ENCODE measurements around the gene RETREG1. TPM values are rescaled to one million over a fixed set of nuclear protein-coding genes. Genes with fewer than 3 reads are reported as not detected.
"Not testable (repeated sequence)": the region's sequence is repeated elsewhere in the genome, so short reads cannot be mapped to it uniquely, and the experiment has no call there.

RETREG1 gene
- total RNA-seq, 2 experiments from 2014 or later: 17.7 to 23.3 TPM

DNA sequence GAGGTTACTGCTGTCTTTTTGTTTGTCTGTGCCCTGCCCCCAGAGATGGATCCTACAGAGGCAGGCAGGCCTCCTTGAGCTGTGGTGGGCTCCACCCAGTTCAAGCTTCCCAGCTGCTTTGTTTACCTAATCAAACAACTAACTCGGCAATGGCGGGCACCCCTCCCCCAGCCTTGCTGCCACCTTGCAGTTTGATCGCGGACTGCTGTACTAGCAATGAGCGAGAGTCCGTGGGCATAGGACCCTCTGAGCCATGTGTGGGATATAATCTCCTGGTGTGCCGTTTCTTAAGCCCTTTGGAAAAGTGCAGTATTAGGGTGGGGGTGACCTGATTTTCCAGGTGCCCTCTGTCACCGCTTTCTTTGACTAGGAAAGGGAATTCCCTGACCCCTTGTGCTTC, 31.9 kb upstream of the RETREG1 start:
- H3K4me1 Mint-ChIP-seq, POLR2A ChIA-PET: not testable (repeated sequence)

DNA sequence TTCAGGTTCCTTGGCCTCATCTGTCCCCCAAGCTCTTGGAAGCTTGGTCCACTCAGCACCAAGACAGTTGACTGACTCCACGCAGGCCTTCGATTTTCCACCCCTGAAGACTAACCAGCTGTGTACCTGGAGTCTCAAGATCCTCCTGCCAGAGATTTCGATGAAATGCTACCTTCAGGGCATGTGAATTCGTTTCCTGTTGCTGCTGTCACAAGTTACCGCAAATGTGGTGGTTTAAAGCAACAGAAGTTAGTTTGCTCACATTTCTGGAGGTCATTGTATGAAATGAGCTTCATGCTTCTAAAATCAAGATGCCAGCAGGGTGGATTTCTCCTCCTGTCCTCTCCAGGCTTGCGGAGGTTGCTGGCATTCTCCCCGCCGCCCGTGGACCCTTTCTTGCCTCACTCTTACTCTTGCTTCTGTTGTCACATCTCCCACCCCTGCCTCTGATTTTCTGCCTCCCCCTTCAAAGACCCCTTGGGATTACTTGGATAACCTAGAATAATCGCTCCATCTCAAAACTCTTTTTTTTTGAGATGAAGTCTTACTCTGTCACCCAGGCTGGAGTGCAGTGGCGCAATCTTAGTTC, 27.6 kb upstream of the RETREG1 start:
- no peaks in the 10 kb centered on the region for H3K36me3 Mint-ChIP-seq (ENCODE audit: low read depth)
- intact Hi-C loops (cut with DNase I, micrococcal nuclease): no loop called here
- no peaks in the 10 kb centered on the region for H3K27me3 Mint-ChIP-seq
- DNase-seq: no peak
- H3K4me3 Mint-ChIP-seq: no peak overlapping the region
- peak; percentile 23 for ATAC-seq
- CTCF ChIA-PET: no interaction called here
- peak overlapping the region; percentile 47 for H3K27ac Mint-ChIP-seq
- H3K9me3 Mint-ChIP-seq (ENCODE audit: low read depth): no peaks in the 10 kb centered on the region
- POLR2A ChIA-PET: no interaction called here
- peaks cover 7% of the 10 kb centered on the region for H3K4me1 Mint-ChIP-seq

More for the DNA sequence above, 31.9 kb upstream of the RETREG1 start:
- H3K36me3 Mint-ChIP-seq (ENCODE audit: low read depth); CTCF ChIA-PET; H3K4me3 Mint-ChIP-seq; H3K9me3 Mint-ChIP-seq (ENCODE audit: low read depth); intact Hi-C loops (cut with DNase I, micrococcal nuclease); ATAC-seq; DNase-seq; H3K27ac Mint-ChIP-seq; H3K27me3 Mint-ChIP-seq: not testable (repeated sequence)

DNA sequence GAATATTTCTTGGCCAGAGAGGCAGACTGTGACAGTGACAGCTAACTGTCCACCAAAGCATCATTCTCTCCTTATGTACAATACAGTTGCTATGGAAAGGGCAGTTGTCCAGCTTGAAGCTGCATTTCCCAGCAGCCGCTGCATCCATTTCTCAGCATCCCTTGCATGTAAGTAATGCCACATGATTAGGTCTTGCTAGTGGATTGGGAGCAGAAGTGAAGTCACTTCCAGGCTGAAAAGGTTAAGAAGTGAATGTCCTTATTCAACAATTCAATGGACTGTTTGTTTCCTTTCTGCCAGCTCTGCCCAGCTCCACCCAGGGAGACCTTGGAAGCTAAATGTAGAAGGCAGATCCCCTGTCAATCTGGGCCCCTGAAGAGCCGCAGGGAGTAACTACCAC, 26.1 kb upstream of the RETREG1 start:
- ChIA-PET CTCF (interaction anchor here (0.6 kb wide), 1 partner anchor 29 kb away, joined by 3 read pairs; no protein-coding TSS in a partner anchor), POLR2A (no interaction called here)
- Mint-ChIP-seq H3K4me3 (no peak overlapping the region), H3K27ac (no peak overlapping the region), H3K4me1 (peaks cover 7% of the 10 kb centered on the region), H3K27me3 (no peaks in the 10 kb centered on the region), H3K9me3 (ENCODE audit: low read depth) (no peaks in the 10 kb centered on the region), H3K36me3 (ENCODE audit: low read depth) (no peaks in the 10 kb centered on the region)
- ATAC-seq: no peak
- intact Hi-C loops (cut with DNase I, micrococcal nuclease): no loop called here
- DNase-seq: no peak

DNA sequence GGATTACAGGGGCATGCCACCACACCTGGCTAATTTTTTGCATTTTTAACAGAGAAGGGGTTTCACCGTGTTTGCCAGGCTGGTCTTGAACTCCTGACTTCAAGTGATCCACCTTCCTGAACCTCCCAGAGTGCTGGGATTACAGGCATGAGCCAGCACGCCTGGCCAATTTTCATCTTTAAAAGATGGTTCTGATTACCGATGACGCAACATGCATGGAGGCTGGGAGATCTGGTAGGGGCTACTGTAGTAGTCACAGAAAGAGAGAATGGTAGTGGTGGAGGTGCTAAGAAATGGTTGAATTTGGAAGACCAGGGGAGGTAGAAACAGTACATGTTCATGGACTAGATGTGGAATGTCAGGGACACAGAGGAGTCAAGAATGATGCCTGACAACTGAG, 22.4 kb upstream of the RETREG1 start:
- ChIA-PET CTCF (no interaction called here), POLR2A (no interaction called here)
- Mint-ChIP-seq H3K27me3 (no peaks in the 10 kb centered on the region), H3K4me3 (no peak overlapping the region), H3K27ac (no peak overlapping the region), H3K36me3 (ENCODE audit: low read depth) (no peaks in the 10 kb centered on the region), H3K9me3 (ENCODE audit: low read depth) (no peaks in the 10 kb centered on the region), H3K4me1 (peaks cover 2% of the 10 kb centered on the region)
- no peak for ATAC-seq
- intact Hi-C loops (cut with DNase I, micrococcal nuclease): no loop called here
- no peak for DNase-seq

DNA sequence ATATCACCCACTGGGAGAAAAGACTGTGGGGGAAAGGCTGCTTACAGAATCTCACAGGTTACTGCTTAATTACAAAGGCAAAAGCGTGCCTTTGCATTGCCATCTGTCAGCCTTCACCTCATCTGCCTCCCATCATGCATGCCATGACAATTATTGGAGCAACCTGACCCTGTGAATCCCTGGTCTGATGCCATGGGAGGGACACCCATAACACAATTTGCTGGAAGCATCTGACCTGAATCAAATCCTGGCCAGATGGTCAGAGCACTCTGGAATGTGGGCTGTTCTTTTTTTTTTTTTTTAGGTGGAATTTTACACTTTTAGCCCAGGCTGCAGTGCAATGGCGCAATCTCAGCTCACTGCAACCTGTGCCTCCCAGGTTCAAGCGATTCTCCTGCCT, 11.6 kb upstream of the RETREG1 start:
- Mint-ChIP-seq H3K27ac (no peak overlapping the region), H3K36me3 (ENCODE audit: low read depth) (no peaks in the 10 kb centered on the region), H3K27me3 (no peaks in the 10 kb centered on the region), H3K9me3 (ENCODE audit: low read depth) (no peaks in the 10 kb centered on the region), H3K4me1 (peaks cover 53% of the 10 kb centered on the region), H3K4me3 (no peak overlapping the region)
- DNase-seq (no peak), ATAC-seq (no peak)
- intact Hi-C loops (cut with DNase I, micrococcal nuclease): loop anchor here in 1 of 2 experiments (10.0 kb wide), 1 partner anchor 156 kb away; no protein-coding TSS in a partner anchor
- CTCF ChIA-PET: no interaction called here
- POLR2A ChIA-PET: no interaction called here

DNA sequence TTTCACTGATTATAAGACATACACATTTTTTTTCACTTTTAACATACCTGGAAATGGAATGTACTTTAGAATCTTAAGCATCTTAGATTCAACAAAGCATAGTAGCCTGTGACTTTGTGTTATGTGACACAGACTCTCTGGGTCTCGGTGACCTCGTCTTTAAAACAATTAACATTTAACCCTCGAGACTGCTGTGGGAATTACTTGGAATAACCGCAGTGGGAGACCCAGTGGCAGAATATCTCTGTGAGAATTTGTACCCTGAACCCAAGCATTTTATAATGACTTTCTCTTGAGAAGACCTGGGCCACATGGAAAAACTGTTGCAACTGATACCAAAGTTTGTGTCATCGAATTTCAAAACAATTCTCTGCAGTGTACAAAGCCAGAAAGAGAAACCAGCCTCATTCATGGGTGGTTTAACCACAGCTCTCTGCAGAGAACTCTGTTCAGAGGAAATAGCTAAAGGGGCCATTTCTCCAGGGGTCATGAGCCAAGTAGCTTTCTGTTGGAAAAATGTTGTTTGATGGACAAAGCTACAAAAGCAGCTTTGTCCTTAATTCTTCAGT, 10.0 kb upstream of the RETREG1 start:
- H3K36me3 Mint-ChIP-seq (ENCODE audit: low read depth): no peaks in the 10 kb centered on the region
- ChIA-PET POLR2A (interaction anchor here (0.6 to 2.5 kb wide), 3 partner anchors 10 to 33 kb away, joined by 3 to 21 read pairs (median 5); partner anchors contain the start of gene RETREG1), CTCF (interaction anchor here (0.7 to 1.9 kb wide), 7 partner anchors 10 to 128 kb away, joined by 3 to 12 read pairs (median 3); partner anchors contain the start of gene RETREG1)
- intact Hi-C loops (cut with DNase I, micrococcal nuclease): loop anchor here (1.0 to 10.0 kb wide), 4 partner anchors 9 to 159 kb away; no protein-coding TSS in a partner anchor
- H3K9me3 Mint-ChIP-seq (ENCODE audit: low read depth): no peaks in the 10 kb centered on the region
- H3K4me3 Mint-ChIP-seq: peak overlapping the region; percentile 9
- H3K4me1 Mint-ChIP-seq: peaks cover 53% of the 10 kb centered on the region
- peak; percentile 55 for DNase-seq
- no peaks in the 10 kb centered on the region for H3K27me3 Mint-ChIP-seq
- peak overlapping the region; percentile 85 for H3K27ac Mint-ChIP-seq
- ATAC-seq: peak; percentile 87

DNA sequence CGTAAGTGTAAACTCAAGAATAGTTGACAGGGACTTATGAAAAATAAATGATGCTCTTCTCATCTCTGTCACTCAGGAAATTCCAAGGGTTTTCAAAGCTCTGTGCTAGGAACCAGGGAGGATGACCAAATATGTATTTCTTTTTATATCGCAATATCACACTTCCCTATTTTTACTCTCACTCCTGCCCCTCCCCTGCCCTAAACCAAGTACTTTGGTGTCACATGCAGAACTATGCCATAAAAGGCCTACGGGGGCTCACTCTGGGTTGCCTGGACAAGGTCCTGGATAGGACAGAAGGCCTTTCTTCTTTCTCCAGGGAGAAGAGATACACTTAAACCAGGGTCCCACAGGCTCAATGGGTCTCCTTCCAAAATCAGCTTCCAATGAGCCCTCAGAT, 8.3 kb upstream of the RETREG1 start:
- Mint-ChIP-seq H3K4me3 (no peak overlapping the region), H3K36me3 (ENCODE audit: low read depth) (no peaks in the 10 kb centered on the region), H3K9me3 (ENCODE audit: low read depth) (no peaks in the 10 kb centered on the region), H3K27me3 (no peaks in the 10 kb centered on the region), H3K4me1 (peaks cover 45% of the 10 kb centered on the region), H3K27ac (peak overlapping the region; percentile 9)
- ChIA-PET POLR2A (no interaction called here), CTCF (interaction anchor here (0.9 to 1.4 kb wide), 2 partner anchors 9 to 42 kb away, joined by 3 read pairs; partner anchors contain the start of gene RETREG1)
- no peak for ATAC-seq
- no peak for DNase-seq
- intact Hi-C loops (cut with DNase I, micrococcal nuclease): loop anchor here in 1 of 2 experiments (10.0 kb wide), 1 partner anchor 160 kb away; no protein-coding TSS in a partner anchor

DNA sequence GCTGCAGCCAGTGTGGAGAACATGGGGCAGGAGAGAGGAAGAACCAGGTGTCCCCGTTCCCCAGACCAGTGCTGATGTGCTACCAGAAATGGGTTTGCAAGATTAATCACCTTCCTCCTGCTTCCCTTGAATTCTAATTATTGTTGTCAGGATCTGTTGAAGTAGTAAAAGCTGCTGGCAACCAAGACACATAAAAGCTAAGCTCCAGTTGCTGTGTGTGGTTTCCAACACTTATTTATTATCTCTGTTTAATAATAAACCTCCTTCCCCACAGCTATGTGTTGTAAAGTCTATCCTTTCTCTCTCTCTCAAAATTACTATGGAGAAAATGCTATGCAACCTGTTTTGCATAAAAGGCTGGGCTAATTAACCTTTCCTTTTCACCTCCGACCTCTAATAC, 2.3 kb upstream of the RETREG1 start:
- intact Hi-C loops (cut with DNase I, micrococcal nuclease): loop anchor here in 1 of 2 experiments (5.0 kb wide), 1 partner anchor 38 kb away; no protein-coding TSS in a partner anchor
- ATAC-seq: no peak
- peaks cover 5% of the 10 kb centered on the region for H3K36me3 Mint-ChIP-seq (ENCODE audit: low read depth)
- DNase-seq: no peak
- ChIA-PET POLR2A (no interaction called here), CTCF (interaction anchor here (0.9 kb wide), 1 partner anchor 34 kb away, joined by 3 read pairs; no protein-coding TSS in a partner anchor)
- H3K4me1 Mint-ChIP-seq: peaks cover 7% of the 10 kb centered on the region
- H3K4me3 Mint-ChIP-seq: no peak overlapping the region
- H3K9me3 Mint-ChIP-seq (ENCODE audit: low read depth): no peaks in the 10 kb centered on the region
- no peaks in the 10 kb centered on the region for H3K27me3 Mint-ChIP-seq
- H3K27ac Mint-ChIP-seq: no peak overlapping the region

DNA sequence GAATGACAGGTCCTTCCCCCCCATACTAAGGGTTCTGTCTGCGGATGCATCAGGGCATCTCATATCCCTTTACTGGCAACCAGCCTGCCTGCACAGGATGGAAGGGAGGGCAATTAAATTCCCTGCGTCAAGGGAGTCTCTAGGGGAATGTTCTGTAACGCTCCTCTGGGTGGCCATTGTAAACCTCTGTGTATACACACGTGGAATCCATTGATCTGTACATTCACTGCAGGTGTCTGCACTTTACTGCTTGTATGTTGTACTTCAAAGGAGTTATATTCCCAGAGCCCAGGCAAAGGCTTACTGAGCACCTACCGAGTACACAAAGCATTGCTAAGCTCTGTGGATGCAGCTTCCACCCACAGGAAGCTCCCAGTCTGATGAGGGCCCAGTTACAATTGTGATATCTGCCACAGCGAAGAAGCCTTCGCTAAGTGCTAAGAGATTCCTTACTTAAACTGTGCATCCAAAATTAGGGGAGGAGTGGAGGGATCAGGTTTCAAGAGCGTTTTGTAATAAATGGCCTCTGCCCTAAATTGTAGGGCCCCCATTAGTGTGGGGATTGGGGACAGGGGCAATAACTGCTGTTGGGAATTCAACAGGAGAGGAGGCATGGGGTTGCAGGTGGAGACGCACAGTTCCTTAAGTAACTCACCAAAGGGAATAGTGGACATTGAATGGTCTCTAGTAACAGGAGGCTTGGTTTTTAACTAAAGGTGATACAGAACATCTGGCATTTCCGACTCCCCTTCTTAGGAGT, 1.5 kb upstream of the RETREG1 start:
- Mint-ChIP-seq H3K36me3 (ENCODE audit: low read depth) (peaks cover 7% of the 10 kb centered on the region), H3K27me3 (no peaks in the 10 kb centered on the region), H3K4me3 (no peak overlapping the region), H3K9me3 (ENCODE audit: low read depth) (no peaks in the 10 kb centered on the region), H3K4me1 (peaks cover 15% of the 10 kb centered on the region), H3K27ac (no peak overlapping the region)
- peak; percentile 1 for ATAC-seq
- ChIA-PET POLR2A (interaction anchor here (0.7 to 2.1 kb wide), 2 partner anchors 8 to 55 kb away, joined by 7 to 21 read pairs; no protein-coding TSS in a partner anchor), CTCF (interaction anchor here (0.7 to 2.2 kb wide), 3 partner anchors 9 to 150 kb away, joined by 3 to 12 read pairs (median 4); no protein-coding TSS in a partner anchor)
- intact Hi-C loops (cut with DNase I, micrococcal nuclease): loop anchor here in 1 of 2 experiments (5.0 kb wide), 1 partner anchor 39 kb away; no protein-coding TSS in a partner anchor
- DNase-seq: no peak

DNA sequence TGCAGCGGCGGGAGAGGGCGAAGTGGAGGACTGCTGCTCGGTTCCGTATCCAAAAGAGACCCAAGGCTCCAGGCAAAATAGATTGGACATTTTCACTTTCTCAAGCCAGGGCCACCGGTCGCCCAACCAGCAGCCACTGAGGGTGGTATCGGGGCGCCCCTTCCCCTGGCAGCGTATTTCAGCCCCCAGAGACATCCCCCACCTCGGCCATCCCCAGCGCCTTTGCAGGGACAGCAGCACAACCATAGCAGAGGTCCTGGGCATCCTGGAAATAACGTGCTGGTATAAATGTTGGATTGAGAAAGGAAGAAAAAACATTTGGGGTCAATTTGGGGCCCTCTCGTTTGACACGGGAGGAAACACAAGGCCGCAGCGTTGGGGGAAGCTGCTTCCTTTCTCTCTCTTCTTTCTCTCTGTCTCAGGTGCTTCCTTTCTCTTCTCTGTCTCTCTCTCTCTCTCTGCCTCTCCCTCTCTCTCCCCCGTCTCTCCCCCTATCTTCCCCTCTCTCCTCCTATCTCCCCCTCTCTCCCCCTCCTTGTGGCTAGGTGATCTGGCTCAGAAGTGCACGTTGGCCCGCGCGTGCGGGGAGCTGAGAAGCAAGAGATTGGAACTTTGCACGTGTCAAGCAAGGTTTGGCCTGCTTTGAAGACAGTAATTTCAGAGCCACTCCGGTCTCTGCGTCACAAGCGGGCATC, 624 bp upstream of the RETREG1 start:
- H3K9me3 Mint-ChIP-seq (ENCODE audit: low read depth): no peaks in the 10 kb centered on the region
- peak; percentile 38 for ATAC-seq
- H3K4me3 Mint-ChIP-seq: no peak overlapping the region
- ChIA-PET POLR2A (interaction anchor here (0.7 to 2.1 kb wide), 2 partner anchors 9 to 56 kb away, joined by 7 to 21 read pairs; no protein-coding TSS in a partner anchor), CTCF (interaction anchor here (0.6 to 2.2 kb wide), 5 partner anchors 8 to 73 kb away, joined by 3 to 12 read pairs (median 3); no protein-coding TSS in a partner anchor)
- peaks cover 13% of the 10 kb centered on the region for H3K36me3 Mint-ChIP-seq (ENCODE audit: low read depth)
- intact Hi-C loops (cut with DNase I, micrococcal nuclease): loop anchor here (1.0 to 5.0 kb wide), 5 partner anchors 9 to 153 kb away; partner anchors contain the start of gene ZNF622 (in 2 of the 2)
- peaks cover 23% of the 10 kb centered on the region for H3K4me1 Mint-ChIP-seq
- H3K27me3 Mint-ChIP-seq: no peaks in the 10 kb centered on the region
- peak; percentile 74 for DNase-seq
- H3K27ac Mint-ChIP-seq: no peak overlapping the region

Data from activated CD4-positive, alpha-beta T cell treated with anti-CD3 and anti-CD28 coated beads for 36 hours (primary cell).